Lung microvascular endothelial cell (primary cell): ENCODE measurements around the gene OR2Y1. TPM values are rescaled to one million over a fixed set of nuclear protein-coding genes. Genes with fewer than 3 reads are reported as not detected.
"Not testable (repeated sequence)": the region's sequence is repeated elsewhere in the genome, so short reads cannot be mapped to it uniquely, and the experiment has no call there.

ENCODE experiments used
- DNase-seq, 2 donors: peaks; one replicate each; pipeline versions ENCODE4 v3.0.0 to v3.0.0-alpha.2; 2010; ENCODE audit warnings: low read depth in 2 of 2
- total RNA-seq: library from RNA; depleted of rRNA; stranded (reverse); fragments of >200 nt; gene quantifications from 2 replicates; pipeline ENCODE4 v1.2.1, GENCODE V29; 2014

OR2Y1 gene
- not detected in 2 replicates for total RNA-seq

DNA sequence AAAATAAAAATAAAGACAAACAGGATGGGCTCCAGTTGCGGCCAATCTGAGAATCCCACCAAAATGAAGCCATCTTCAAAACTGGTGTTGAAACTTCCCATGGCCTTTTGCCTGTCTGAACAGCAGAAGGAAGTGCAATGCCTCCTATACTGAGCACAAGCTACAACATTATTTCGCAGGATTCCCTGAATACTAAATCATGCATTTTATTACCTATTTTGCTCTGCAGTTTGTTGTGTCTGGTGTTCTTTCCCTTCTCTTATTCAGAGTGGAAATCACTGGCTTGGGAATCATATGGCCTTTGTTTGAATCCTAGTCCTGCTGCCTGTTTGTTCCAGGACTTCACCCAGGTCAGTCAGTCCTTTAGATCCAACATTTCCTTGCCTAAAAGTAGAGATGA, at the start of gene OR2Y1:
OR2Y1 (minus strand) TSS at position 101 of the 400 bp plus-strand sequence; CDS start at position 101, 0 bp downstream.
- DNase-seq, result no peak

GRCh38 chr5:180788651-180789410, 49.0 kb upstream of the OR2Y1 start:
- not testable (repeated sequence) for DNase-seq

GRCh38 chr5:180787711-180788431, 48.0 kb upstream of the OR2Y1 start:
- peak in 1 of 2 donors; percentile 40 for DNase-seq

DNA sequence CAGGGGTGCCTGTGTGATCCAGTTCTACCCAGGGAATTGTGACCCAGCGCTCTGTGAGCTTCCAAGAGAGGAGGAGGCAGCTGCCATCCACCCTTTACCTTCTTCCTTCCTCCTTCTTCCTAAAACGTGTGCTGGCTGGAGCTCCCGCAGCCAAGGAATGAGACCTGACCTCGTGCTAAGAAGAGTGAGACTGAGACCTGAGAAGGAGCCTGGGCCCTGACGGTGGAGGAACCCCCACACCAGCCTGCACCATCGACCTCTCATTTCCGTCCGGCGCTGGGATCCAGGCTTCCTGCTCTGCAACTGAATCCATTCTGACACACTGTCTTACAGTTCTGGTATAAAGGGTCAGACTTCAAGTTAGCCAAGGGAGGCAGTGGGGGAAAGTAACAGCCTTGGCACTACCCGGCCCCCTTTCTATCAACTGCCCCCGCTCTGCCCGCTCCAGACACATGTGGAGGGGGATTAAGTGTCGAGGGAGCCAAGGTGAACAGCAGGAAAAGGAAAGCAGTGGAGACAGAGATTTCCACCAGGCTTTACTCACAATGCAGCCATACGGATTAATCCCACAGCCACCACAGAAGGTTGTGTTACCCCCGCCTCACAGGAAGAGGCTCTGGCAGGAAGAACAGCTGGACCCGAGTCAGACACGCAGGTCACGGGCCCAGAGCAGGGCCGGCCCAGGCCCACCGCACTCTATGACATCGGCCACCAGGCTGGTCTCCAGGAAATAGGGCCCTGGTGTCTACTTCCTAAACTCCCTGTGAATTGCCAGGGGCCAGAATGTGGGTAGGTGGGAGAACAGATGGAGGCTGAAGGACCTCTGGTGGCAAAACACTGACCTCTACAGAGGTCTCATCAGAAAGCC, 46.9 kb upstream of the OR2Y1 start:
- DNase-seq, result peak; percentile 68 to 71

- DNase-seq, result peak; percentile 57 to 68
Measured at GRCh38 chr5:180785794-180786221, 46.0 kb upstream of the OR2Y1 start.

GRCh38 chr5:180785121-180785781, 45.4 kb upstream of the OR2Y1 start:
- DNase-seq, result peak; percentile 34 to 44

GRCh38 chr5:180784497-180785097, 44.7 kb upstream of the OR2Y1 start:
- peak; percentile 89 to 92 for DNase-seq

- DNase-seq, result no peak
Measured at GRCh38 chr5:180783340-180784052, 43.6 kb upstream of the OR2Y1 start.

GRCh38 chr5:180782748-180783147, 42.9 kb upstream of the OR2Y1 start:
- no peak for DNase-seq

DNA sequence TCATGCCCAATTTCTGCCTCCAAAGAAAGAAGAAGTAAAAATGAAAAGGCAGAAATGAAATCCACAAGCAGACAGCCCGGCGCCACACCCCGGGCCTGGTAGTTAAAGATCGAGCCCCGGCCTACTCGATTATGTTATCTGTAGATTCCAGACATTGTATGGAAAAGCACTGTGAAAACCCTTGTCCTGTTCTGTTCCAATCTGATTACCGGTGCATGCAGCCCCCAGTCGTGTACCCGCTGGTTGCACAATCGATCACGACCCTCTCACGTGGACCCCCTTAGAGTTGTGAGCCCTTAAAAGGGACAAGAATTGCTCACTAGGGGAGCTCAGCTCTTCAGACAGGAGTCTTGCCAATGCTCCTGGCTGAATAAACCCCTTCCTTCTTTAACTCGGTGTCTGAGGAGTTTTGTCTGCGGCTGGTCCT, 42.1 kb upstream of the OR2Y1 start:
- DNase-seq, result not testable (repeated sequence)

GRCh38 chr5:180779985-180780610, 40.2 kb upstream of the OR2Y1 start:
- DNase-seq, result no peak

DNA sequence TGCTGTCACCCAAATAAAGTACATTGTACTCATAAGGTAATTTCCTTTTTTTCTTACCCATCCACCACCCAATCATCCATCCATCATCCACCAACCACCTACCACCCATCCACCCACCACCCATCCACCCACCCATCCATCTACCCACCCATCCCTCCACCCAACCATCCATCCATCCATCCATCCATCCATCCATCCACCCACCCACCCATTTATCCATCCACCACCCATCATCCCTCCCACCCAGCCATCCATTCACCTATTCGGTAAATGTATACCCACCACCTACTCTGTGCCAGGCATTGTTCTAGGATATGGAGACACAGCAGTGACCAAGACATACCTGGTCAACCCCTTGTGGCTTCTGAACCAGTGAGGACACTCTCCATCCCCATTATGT, 37.6 kb upstream of the OR2Y1 start:
- no peak for DNase-seq

DNA sequence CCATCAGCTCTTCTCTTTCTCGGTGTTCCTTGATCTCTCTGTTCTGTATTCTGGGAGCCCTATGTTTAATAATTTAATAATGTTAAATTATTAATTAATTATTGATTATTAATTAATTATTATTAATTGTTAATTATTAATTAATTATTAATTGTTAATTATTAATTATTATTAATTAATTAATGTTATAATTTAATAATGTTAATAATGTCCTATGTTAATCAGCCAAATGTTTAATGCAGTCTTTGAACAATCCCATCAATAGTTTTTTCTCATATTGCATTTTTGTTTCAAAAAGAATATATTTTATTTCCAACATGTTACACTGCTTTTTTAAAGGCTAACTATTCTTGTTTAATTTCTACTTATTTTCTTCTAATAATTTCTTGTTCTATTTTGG, 36.5 kb upstream of the OR2Y1 start:
- DNase-seq, result no peak

DNA sequence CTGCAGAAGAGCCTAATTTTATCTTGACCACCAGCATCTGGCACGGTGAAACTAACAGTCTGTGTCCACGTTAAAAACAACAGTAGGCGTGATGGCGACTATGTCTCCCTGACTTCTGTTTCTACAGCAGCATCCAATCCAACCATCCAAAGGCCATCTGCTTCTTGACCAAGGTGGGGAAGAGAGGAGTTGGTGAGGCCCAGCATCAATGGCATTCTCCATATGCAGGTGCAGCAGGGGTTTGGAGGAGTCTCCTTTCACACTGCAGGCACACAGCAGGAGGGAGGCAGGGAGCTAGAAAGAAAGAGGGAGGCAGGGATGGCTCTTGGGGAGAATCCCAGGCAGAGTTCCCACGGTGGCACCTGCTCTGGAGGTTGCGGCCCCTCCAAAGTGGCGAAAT, 35.8 kb upstream of the OR2Y1 start:
- DNase-seq, result no peak

- DNase-seq, result no peak
Measured at GRCh38 chr5:180771839-180772238, 32.0 kb upstream of the OR2Y1 start.

DNA sequence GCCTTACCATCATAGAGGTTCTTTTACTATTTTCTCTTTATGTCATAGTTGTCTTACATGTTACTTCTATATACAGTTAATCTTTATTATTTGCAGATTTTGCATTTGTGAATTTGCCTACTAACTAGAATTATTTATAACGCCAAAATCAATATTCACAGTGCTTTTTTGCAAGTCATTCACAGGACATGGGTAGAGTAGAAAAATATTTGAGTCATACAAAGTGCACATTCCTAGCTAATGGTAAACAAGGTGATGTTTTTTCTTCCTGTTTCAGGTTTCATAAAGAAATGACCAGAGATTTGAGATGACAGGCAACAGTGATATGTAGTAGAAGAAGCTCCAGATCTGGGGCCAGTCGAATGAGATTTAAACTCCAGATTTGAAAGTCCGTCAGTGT, 30.0 kb upstream of the OR2Y1 start:
- DNase-seq, result no peak

GRCh38 chr5:180755601-180756000, 15.7 kb upstream of the OR2Y1 start:
- DNase-seq, result no peak

GRCh38 chr5:180744253-180744652, 4.4 kb upstream of the OR2Y1 start:
- DNase-seq, result no peak

- DNase-seq, result no peak
Measured at GRCh38 chr5:180742727-180743126, 2.9 kb upstream of the OR2Y1 start.

DNA sequence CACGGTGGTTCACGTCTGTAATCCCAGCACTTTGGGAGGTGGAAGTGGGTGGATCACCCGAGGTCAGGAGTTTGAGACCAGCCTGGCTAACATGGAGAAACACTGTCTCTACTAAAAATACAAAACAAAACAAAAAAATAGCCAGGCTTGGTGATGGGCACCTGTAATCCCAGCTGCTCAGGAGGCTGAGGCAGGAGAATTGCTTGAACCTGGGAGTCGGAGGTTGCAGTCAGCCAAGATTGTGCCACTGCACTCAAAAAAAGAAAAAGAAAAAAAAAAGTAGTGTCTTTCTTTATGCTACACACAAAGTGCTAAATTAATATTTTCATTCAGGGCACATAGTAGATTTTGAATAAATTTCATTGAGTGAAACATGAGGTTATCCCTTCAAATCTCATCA, 1.1 kb upstream of the OR2Y1 start:
- DNase-seq, result not testable (repeated sequence)
